Mesenchymal stem cell (in vitro differentiated cells and primary cell): ENCODE results near the gene RCL1.

Experiments
- DNase-seq: peaks from one replicate; pipeline ENCODE4 v3.0.0-alpha.2; 2013
- H2AFZ ChIP-seq: one replicate; pipeline ENCODE4 v1.6.1; 2013; ENCODE audit warnings: low read depth, mild to moderate bottlenecking, control low read depth, inconsistent platforms, low read length, moderate library complexity
- H2AK5ac ChIP-seq: 2 replicates; pipeline ENCODE4 v1.6.1; 2013; ENCODE audit warnings: low read length, moderate library complexity, mild to moderate bottlenecking, inconsistent platforms; ENCODE audit not compliant: severe bottlenecking
- H2BK120ac ChIP-seq: one replicate; pipeline ENCODE4 v1.6.1; 2013; ENCODE audit warnings: low read depth, mild to moderate bottlenecking, inconsistent platforms, low read length, moderate library complexity
- H2BK12ac ChIP-seq, 2 experiments: one replicate each; pipeline ENCODE4 v1.6.1; 2013; ENCODE audit warnings: inconsistent platforms in 2 of 2, low read length in 2 of 2, mild to moderate bottlenecking in 2 of 2, moderate library complexity in 2 of 2, control low read depth in 1 of 2
- H2BK15ac ChIP-seq: one replicate; pipeline ENCODE4 v1.6.1; 2013; ENCODE audit warnings: mild to moderate bottlenecking, low read depth, inconsistent platforms; ENCODE audit not compliant: poor library complexity, severe bottlenecking
- H2BK5ac ChIP-seq: 2 replicates; pipeline ENCODE4 v1.6.1; 2013; ENCODE audit warnings: low read depth, mild to moderate bottlenecking, low read length, control low read depth, inconsistent platforms; ENCODE audit not compliant: poor library complexity, severe bottlenecking
- H3K14ac ChIP-seq, 2 experiments: one replicate each; pipeline ENCODE4 v1.6.1; 2013; ENCODE audit warnings: inconsistent platforms in 2 of 2, low read length in 2 of 2, control low read depth in 1 of 2, mild to moderate bottlenecking in 1 of 2, moderate library complexity in 1 of 2
- H3K18ac ChIP-seq, 2 experiments: one replicate each; pipeline ENCODE4 v1.6.1; 2013; ENCODE audit warnings: inconsistent platforms in 2 of 2, low read length in 2 of 2, control low read depth in 1 of 2, low read depth in 1 of 2, mild to moderate bottlenecking in 1 of 2
- H3K23ac ChIP-seq, 2 experiments: one replicate each; pipeline ENCODE4 v1.6.1; 2013; ENCODE audit warnings: inconsistent platforms in 2 of 2, low read length in 2 of 2, mild to moderate bottlenecking in 2 of 2, moderate library complexity in 2 of 2, control low read depth in 1 of 2
- H3K27ac ChIP-seq: 2 replicates; pipeline ENCODE4 v1.5.1; 2013; ENCODE audit warnings: mild to moderate bottlenecking, moderate library complexity, low read length, control low read depth, inconsistent platforms; ENCODE audit not compliant: poor library complexity, severe bottlenecking
- H3K27me3 ChIP-seq, 2 experiments: 2 replicates each; pipeline versions ENCODE4 v1.6.1 to v1.7.0; 2013; ENCODE audit warnings: low read length in 2 of 2, mild to moderate bottlenecking in 2 of 2, moderate library complexity in 2 of 2, control low read depth in 1 of 2, inconsistent platforms in 1 of 2; ENCODE audit not compliant: control insufficient read depth in 1 of 2, insufficient read depth in 1 of 2
- H3K36me3 ChIP-seq, 2 experiments: 2 replicates each; pipeline versions ENCODE4 v1.6.1 to v1.7.0; 2013; ENCODE audit warnings: low read length in 2 of 2, control low read depth in 1 of 2, inconsistent platforms in 1 of 2, low read depth in 1 of 2, mild to moderate bottlenecking in 1 of 2; ENCODE audit not compliant: insufficient read depth in 2 of 2, control insufficient read depth in 1 of 2
- H3K4ac ChIP-seq, 2 experiments: one replicate each; pipeline ENCODE4 v1.6.1; 2013; ENCODE audit warnings: inconsistent platforms in 2 of 2, low read length in 2 of 2, mild to moderate bottlenecking in 2 of 2, moderate library complexity in 2 of 2, control low read depth in 1 of 2, low read depth in 1 of 2
- H3K4me1 ChIP-seq: 2 replicates; pipeline ENCODE4 v1.6.1; 2013; ENCODE audit warnings: low read depth, low read length, control low read depth; ENCODE audit not compliant: control insufficient read depth, insufficient read depth
- H3K4me2 ChIP-seq: 2 replicates; pipeline ENCODE4 v1.6.1; 2013; ENCODE audit warnings: low read length, mild to moderate bottlenecking, inconsistent platforms; ENCODE audit not compliant: poor library complexity, severe bottlenecking
- H3K4me3 ChIP-seq, 2 experiments: 2 replicates each; pipeline versions ENCODE4 v1.5.1 to v1.7.0; 2013; ENCODE audit warnings: low read length in 2 of 2, mild to moderate bottlenecking in 2 of 2, control low read depth in 1 of 2, low read depth in 1 of 2; ENCODE audit not compliant: insufficient read depth in 1 of 2
- H3K79me1 ChIP-seq: replicated peaks from 2 replicates; pipeline ENCODE4 v1.6.1; 2013; ENCODE audit warnings: mild to moderate bottlenecking, control low read depth, low read length, inconsistent platforms; ENCODE audit not compliant: poor library complexity, severe bottlenecking
- H3K9ac ChIP-seq: 2 replicates; pipeline ENCODE4 v1.7.0; 2013; ENCODE audit warnings: mild to moderate bottlenecking, low read length, moderate library complexity
- H3K9me3 ChIP-seq: 2 replicates; pipeline ENCODE4 v1.7.0; 2013; ENCODE audit warnings: mild to moderate bottlenecking, low read length; ENCODE audit not compliant: control insufficient read depth
- H4K8ac ChIP-seq: one replicate; pipeline ENCODE4 v1.6.1; 2013; ENCODE audit warnings: inconsistent platforms, mild to moderate bottlenecking, low read length, moderate library complexity
- H4K91ac ChIP-seq: one replicate; pipeline ENCODE4 v1.6.1; 2013; ENCODE audit warnings: mild to moderate bottlenecking, low read length, inconsistent platforms
- WGBS: methylation state at CpG from one replicate; pipeline ENCODE4 v1.1.7; 2013; ENCODE audit warnings: mixed read lengths; 5-methylcytosine and 5-hydroxymethylcytosine counted together

RCL1 gene

DNA sequence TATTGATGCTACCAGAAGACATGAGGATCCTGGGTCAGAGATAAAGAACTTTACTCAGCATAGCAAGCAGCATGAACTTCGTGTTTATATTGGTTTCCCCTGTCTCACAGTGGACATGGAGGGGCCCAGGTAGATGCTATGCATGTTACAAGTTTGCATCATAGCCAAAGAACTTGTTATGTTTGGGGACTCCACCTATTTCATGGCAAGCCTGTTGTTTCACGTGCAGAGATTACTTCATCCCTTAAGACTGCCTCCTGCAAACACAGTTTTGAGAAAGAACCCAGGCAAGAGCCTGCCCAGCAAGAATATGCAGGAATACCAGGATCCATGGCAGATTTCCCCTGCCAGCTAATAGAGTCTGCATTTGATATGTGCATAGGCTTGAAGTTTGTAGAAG, 68.4 kb downstream of the RCL1 start:
- H3K23ac ChIP-seq: no peak overlapping the region
- no peak overlapping the region for H2BK12ac ChIP-seq
- no peak overlapping the region for H4K8ac ChIP-seq
- no peak overlapping the region for H3K14ac ChIP-seq
- no peak overlapping the region for H3K4me3 ChIP-seq
- H3K4ac ChIP-seq: no peak overlapping the region
- no peak overlapping the region for H2AK5ac ChIP-seq
- no peak for DNase-seq
- no peak overlapping the region for H3K4me2 ChIP-seq
- H3K4me1 ChIP-seq: peaks cover 2% of the 10 kb centered on the region
- no peak overlapping the region for H4K91ac ChIP-seq
- H3K36me3 ChIP-seq: peaks cover 11 to 41% of the 10 kb centered on the region in 2 experiments
- H2BK120ac ChIP-seq: no peak overlapping the region
- WGBS: 100% methylated on average over 2 of the region's 2 CpGs
- peaks cover 8% of the 10 kb centered on the region for H3K79me1 ChIP-seq
- H3K27me3 ChIP-seq: no peaks in the 10 kb centered on the region
- no peaks in the 10 kb centered on the region for H3K9me3 ChIP-seq
- no peak overlapping the region for H3K9ac ChIP-seq
- H2BK5ac ChIP-seq: no peak overlapping the region
- H2AFZ ChIP-seq: no peak overlapping the region
- H2BK15ac ChIP-seq: no peak overlapping the region
- H3K27ac ChIP-seq: no peak overlapping the region
- H3K18ac ChIP-seq: no peak overlapping the region

GRCh38 chr9:4861736-4862451, 69.2 kb downstream of the RCL1 start:
- WGBS: 97% methylated on average over 7 of the region's 7 CpGs

GRCh38 chr9:4862506-4863250, 69.9 kb downstream of the RCL1 start:
- Histone ChIP-seq H3K14ac (no peak overlapping the region), H3K27ac (no peak overlapping the region), H3K4me2 (no peak overlapping the region), H2BK5ac (no peak overlapping the region), H3K4me3 (no peak overlapping the region), H3K36me3 (peaks cover 11 to 34% of the 10 kb centered on the region in 2 experiments), H3K27me3 (no peaks in the 10 kb centered on the region), H2AFZ (no peak overlapping the region), H3K4me1 (no peaks in the 10 kb centered on the region), H3K9ac (no peak overlapping the region), H4K91ac (no peak overlapping the region), H4K8ac (no peak overlapping the region), H2BK15ac (no peak overlapping the region), H3K79me1 (peaks cover 8% of the 10 kb centered on the region), H3K4ac (no peak overlapping the region), H3K9me3 (no peaks in the 10 kb centered on the region), H2AK5ac (no peak overlapping the region), H2BK120ac (no peak overlapping the region), H2BK12ac (no peak overlapping the region), H3K18ac (no peak overlapping the region), H3K23ac (no peak overlapping the region)
- WGBS: 94% methylated on average over 6 of the region's 6 CpGs
- DNase-seq: peak; percentile 3

More at GRCh38 chr9:4861736-4862451, 69.2 kb downstream of the RCL1 start:
- H2BK120ac ChIP-seq: no peak overlapping the region
- H3K4me2 ChIP-seq: no peak overlapping the region
- no peak overlapping the region for H3K9ac ChIP-seq
- no peaks in the 10 kb centered on the region for H3K9me3 ChIP-seq
- H3K14ac ChIP-seq: no peak overlapping the region
- H4K91ac ChIP-seq: no peak overlapping the region
- peaks cover 11 to 41% of the 10 kb centered on the region in 2 experiments for H3K36me3 ChIP-seq
- no peak overlapping the region for H3K18ac ChIP-seq
- no peak overlapping the region for H2AK5ac ChIP-seq
- H3K4me1 ChIP-seq: no peaks in the 10 kb centered on the region
- H3K27me3 ChIP-seq: no peaks in the 10 kb centered on the region
- H3K4me3 ChIP-seq: no peak overlapping the region
- H2BK15ac ChIP-seq: no peak overlapping the region
- H3K79me1 ChIP-seq: peaks cover 8% of the 10 kb centered on the region
- H2AFZ ChIP-seq: no peak overlapping the region
- no peak overlapping the region for H4K8ac ChIP-seq
- DNase-seq: no peak
- H3K4ac ChIP-seq: no peak overlapping the region
- H2BK12ac ChIP-seq: no peak overlapping the region
- H3K23ac ChIP-seq: no peak overlapping the region
- no peak overlapping the region for H3K27ac ChIP-seq
- no peak overlapping the region for H2BK5ac ChIP-seq

DNA sequence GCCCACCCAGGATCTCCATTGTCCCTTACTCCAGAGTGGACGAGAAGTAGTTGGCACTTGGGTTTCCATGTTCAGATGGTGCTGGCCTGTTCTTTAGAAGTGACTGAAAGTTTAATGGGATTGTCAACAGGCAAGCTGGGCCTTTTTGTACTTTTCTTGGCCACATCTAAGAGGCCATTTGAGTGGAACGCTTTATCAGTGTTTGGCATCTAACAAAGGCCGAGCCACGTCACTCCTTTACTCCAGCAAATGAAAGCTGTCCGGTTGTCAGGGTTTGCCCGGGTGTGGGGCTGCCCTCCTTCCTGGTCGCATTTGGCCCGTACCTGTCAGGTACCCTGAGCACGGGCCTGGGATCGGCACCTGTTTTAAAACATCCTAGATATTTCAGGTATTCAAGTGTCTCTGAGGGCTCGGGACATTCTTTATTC, 71.5 kb downstream of the RCL1 start:
- Histone ChIP-seq H2AFZ (no peak overlapping the region), H3K9ac (no peak overlapping the region), H3K9me3 (no peaks in the 10 kb centered on the region), H2BK12ac (no peak overlapping the region), H2BK120ac (no peak overlapping the region), H3K4me2 (no peak overlapping the region), H3K27me3 (no peaks in the 10 kb centered on the region), H3K79me1 (peaks cover 8% of the 10 kb centered on the region), H3K4me1 (no peaks in the 10 kb centered on the region), H2BK15ac (no peak overlapping the region), H3K14ac (no peak overlapping the region), H3K23ac (no peak overlapping the region), H3K4me3 (no peak overlapping the region), H3K18ac (no peak overlapping the region), H2BK5ac (no peak overlapping the region), H4K91ac (no peak overlapping the region), H4K8ac (peak overlapping the region; percentile 31), H3K4ac (no peak overlapping the region), H2AK5ac (no peak overlapping the region), H3K36me3 (peaks cover 8 to 27% of the 10 kb centered on the region in 2 experiments), H3K27ac (no peak overlapping the region)
- WGBS: 93% methylated on average over 11 of the region's 11 CpGs
- DNase-seq: no peak
